GM18909 (cell line): ENCODE measurements around the gene TM9SF1.
A peak's percentile ranks its signal among the peaks of the same experiment; 100 is the strongest.

Experiments
- ATAC-seq: cut with Tn5 transposase; IDR thresholded peaks from one replicate; pipeline ENCODE4 v1.9.1; 2021; ENCODE audit warnings: mild to moderate bottlenecking; ENCODE audit not compliant: unreplicated experiment, poor library complexity

Gene TM9SF1

GRCh38 chr14:24195186-24196070 is at the start of gene TM9SF1:
Gene TM9SF1, minus strand, starts transcription at chr14:24195441. Its CDS starts 422 bp downstream, at chr14:24195019.
- ATAC-seq: peak; percentile 92

- ATAC-seq: no peak
These were observed 48.1 kb upstream of the TM9SF1 start for GRCh38 chr14:24243336-24243836.

GRCh38 chr14:24241829-24242443 is 46.7 kb upstream of the TM9SF1 start:
- ATAC-seq: peak; percentile 83

- no peak for ATAC-seq
These were observed 45.1 kb upstream of the TM9SF1 start for GRCh38 chr14:24240110-24240918.

GRCh38 chr14:24238527-24239037 is 43.3 kb upstream of the TM9SF1 start:
- no peak for ATAC-seq

- no peak for ATAC-seq
These were observed 42.9 kb upstream of the TM9SF1 start for GRCh38 chr14:24238123-24238522.

- no peak for ATAC-seq
These were observed 42.3 kb upstream of the TM9SF1 start for GRCh38 chr14:24237463-24237955.

GRCh38 chr14:24236689-24237462 is 41.6 kb upstream of the TM9SF1 start:
- no peak for ATAC-seq

GRCh38 chr14:24235804-24236688 is 40.8 kb upstream of the TM9SF1 start:
- no peak for ATAC-seq

- ATAC-seq: no peak
These were observed 39.1 kb upstream of the TM9SF1 start for GRCh38 chr14:24234095-24235005.

GRCh38 chr14:24233538-24233866 is 38.3 kb upstream of the TM9SF1 start:
- ATAC-seq: no peak

GRCh38 chr14:24232645-24233537 is 37.6 kb upstream of the TM9SF1 start, which contains the start of gene GMPR2:
Gene GMPR2, plus strand, starts transcription at chr14:24232929. Its CDS starts 325 bp downstream, at chr14:24233254.
- ATAC-seq: peak; percentile 58

GRCh38 chr14:24232121-24232644 is 36.9 kb upstream of the TM9SF1 start, which contains the start of gene NEDD8:
Gene NEDD8, minus strand, starts transcription at chr14:24232367. Its CDS starts 100 bp downstream, at chr14:24232267.
- peak; percentile 83 for ATAC-seq

GRCh38 chr14:24231263-24232120 is 36.3 kb upstream of the TM9SF1 start:
- peak; percentile 15 for ATAC-seq

- ATAC-seq: no peak
These were observed 33.7 kb upstream of the TM9SF1 start for GRCh38 chr14:24228902-24229301.
